Measurements from ENCODE around the gene ALDH1L1. TPM values are rescaled to one million over a fixed set of nuclear protein-coding genes. Genes with fewer than 3 reads are reported as not detected.

ALDH1L1 gene
- total RNA-seq, 1 donor from 2014 or later: 0.49 TPM

DNA sequence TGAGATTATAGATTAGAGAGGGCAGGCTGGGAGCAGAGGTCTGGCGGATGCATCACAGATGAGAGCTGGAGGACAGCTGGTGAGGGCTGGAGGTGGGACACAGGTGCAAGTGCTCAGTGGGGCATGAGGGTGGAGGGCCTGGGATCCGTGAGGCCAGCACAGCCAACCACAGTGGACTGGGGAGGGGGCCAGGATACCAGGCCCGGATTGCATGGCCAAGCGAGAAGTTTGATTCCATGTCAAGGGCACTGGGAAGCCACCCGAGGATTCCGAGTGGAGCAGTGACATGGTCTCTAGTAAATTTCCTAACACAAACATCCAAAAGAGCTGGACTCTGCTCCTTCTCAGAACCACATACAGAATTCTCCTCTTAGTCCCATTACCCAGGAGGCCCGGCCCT, 52.5 kb downstream of the ALDH1L1 start:
- no peak overlapping the region for H3K4me3 Mint-ChIP-seq
- DNase-seq (ENCODE audit: low read depth, low spot score): no peak
- no peaks in the 10 kb centered on the region for H3K9me3 Mint-ChIP-seq
- H3K4me1 Mint-ChIP-seq: peaks cover 3% of the 10 kb centered on the region
- H3K27me3 Mint-ChIP-seq (ENCODE audit: low read depth): no peaks in the 10 kb centered on the region
- H3K36me3 Mint-ChIP-seq (ENCODE audit: low read depth): no peaks in the 10 kb centered on the region
- H3K27ac Mint-ChIP-seq (ENCODE audit: unreplicated experiment): peak overlapping the region; percentile 35
- TF ChIP-seq, protein P1, sequence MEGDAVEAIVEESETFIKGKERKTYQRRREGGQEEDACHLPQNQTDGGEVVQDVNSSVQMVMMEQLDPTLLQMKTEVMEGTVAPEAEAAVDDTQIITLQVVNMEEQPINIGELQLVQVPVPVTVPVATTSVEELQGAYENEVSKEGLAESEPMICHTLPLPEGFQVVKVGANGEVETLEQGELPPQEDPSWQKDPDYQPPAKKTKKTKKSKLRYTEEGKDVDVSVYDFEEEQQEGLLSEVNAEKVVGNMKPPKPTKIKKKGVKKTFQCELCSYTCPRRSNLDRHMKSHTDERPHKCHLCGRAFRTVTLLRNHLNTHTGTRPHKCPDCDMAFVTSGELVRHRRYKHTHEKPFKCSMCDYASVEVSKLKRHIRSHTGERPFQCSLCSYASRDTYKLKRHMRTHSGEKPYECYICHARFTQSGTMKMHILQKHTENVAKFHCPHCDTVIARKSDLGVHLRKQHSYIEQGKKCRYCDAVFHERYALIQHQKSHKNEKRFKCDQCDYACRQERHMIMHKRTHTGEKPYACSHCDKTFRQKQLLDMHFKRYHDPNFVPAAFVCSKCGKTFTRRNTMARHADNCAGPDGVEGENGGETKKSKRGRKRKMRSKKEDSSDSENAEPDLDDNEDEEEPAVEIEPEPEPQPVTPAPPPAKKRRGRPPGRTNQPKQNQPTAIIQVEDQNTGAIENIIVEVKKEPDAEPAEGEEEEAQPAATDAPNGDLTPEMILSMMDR (conservative IDR thresholded peaks at IDR 0.05): no peak

GRCh38 chr3:126127452-126127851, 52.9 kb downstream of the ALDH1L1 start:
- Mint-ChIP-seq H3K27ac (ENCODE audit: unreplicated experiment) (peak overlapping the region; percentile 35), H3K4me3 (no peak overlapping the region), H3K4me1 (no peaks in the 10 kb centered on the region), H3K27me3 (ENCODE audit: low read depth) (no peaks in the 10 kb centered on the region), H3K36me3 (ENCODE audit: low read depth) (no peaks in the 10 kb centered on the region), H3K9me3 (no peaks in the 10 kb centered on the region)
- DNase-seq (ENCODE audit: low read depth, low spot score): no peak
- TF ChIP-seq, protein P1 (conservative IDR thresholded peaks at IDR 0.05): no peak

- Mint-ChIP-seq H3K4me3 (no peak overlapping the region), H3K36me3 (ENCODE audit: low read depth) (no peaks in the 10 kb centered on the region), H3K27ac (ENCODE audit: unreplicated experiment) (no peak overlapping the region), H3K4me1 (no peaks in the 10 kb centered on the region), H3K9me3 (no peaks in the 10 kb centered on the region), H3K27me3 (ENCODE audit: low read depth) (no peaks in the 10 kb centered on the region)
- no peak for DNase-seq (ENCODE audit: low read depth, low spot score)
- TF ChIP-seq, protein P1 (conservative IDR thresholded peaks at IDR 0.05): no peak
Observed at GRCh38 chr3:126126811-126127431, 53.5 kb downstream of the ALDH1L1 start.

DNA sequence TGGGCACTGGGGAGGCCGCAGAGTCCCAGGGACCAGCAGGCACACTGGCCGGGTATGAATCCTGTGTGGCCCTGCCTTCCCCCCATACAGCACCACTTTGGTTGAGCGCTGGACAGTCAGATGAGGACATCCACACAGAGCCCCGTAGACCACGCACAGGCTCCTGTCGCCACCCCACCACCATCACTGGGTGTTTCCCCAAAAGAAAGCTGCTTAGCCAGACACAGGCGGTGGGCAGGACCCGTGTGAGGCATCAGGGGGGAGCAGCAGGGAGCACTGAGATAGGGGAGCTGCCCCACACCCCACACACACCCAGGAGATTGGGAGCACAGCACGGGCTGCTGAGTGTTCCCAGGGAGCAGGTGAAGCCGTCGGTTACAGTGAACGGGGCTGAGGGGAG, 54.1 kb downstream of the ALDH1L1 start:
- no peaks in the 10 kb centered on the region for H3K9me3 Mint-ChIP-seq
- DNase-seq (ENCODE audit: low read depth, low spot score): no peak
- H3K4me3 Mint-ChIP-seq: no peak overlapping the region
- H3K36me3 Mint-ChIP-seq (ENCODE audit: low read depth): no peaks in the 10 kb centered on the region
- TF ChIP-seq, protein P1 (conservative IDR thresholded peaks at IDR 0.05): no peak
- H3K27ac Mint-ChIP-seq (ENCODE audit: unreplicated experiment): peak overlapping the region; percentile 57
- H3K4me1 Mint-ChIP-seq: no peaks in the 10 kb centered on the region
- no peaks in the 10 kb centered on the region for H3K27me3 Mint-ChIP-seq (ENCODE audit: low read depth)

- DNase-seq (ENCODE audit: low read depth, low spot score): no peak
- Mint-ChIP-seq H3K36me3 (ENCODE audit: low read depth) (no peaks in the 10 kb centered on the region), H3K27ac (ENCODE audit: unreplicated experiment) (no peak overlapping the region), H3K9me3 (no peaks in the 10 kb centered on the region), H3K27me3 (ENCODE audit: low read depth) (no peaks in the 10 kb centered on the region), H3K4me1 (no peaks in the 10 kb centered on the region), H3K4me3 (no peak overlapping the region)
- TF ChIP-seq, protein P1 (conservative IDR thresholded peaks at IDR 0.05): no peak
Observed at GRCh38 chr3:126125781-126126251, 54.6 kb downstream of the ALDH1L1 start.
